A549 (cell line): ENCODE measurements around the gene MYO1E.

Experiments
- CEBPB ChIP-seq, 2 experiments: fragments of >200 bp in 1 of 2; sonication (Bioruptor Twin) in 1 of 2; formaldehyde crosslinking in 1 of 2; IDR thresholded peaks; 2 replicates each; pipeline ENCODE4 v1.6.1; 2012 to 2016
- CHD4 ChIP-seq: fragments of 200-600 bp; sonication (generic); IDR thresholded peaks from 2 replicates; pipeline ENCODE4 v1.6.1; 2016; ENCODE audit warnings: antibody characterized with exemption, mild to moderate bottlenecking, borderline replicate concordance
- ESRRA ChIP-seq: fragments of 150-350 bp; IDR thresholded peaks from 2 replicates; pipeline ENCODE4 v1.6.1; 2014; ENCODE audit warnings: mild to moderate bottlenecking, low read length, borderline replicate concordance
- HDAC2 ChIP-seq: fragments of 200-600 bp; sonication (generic); IDR thresholded peaks from 2 replicates; pipeline ENCODE4 v1.6.1; 2016
- HOXB13 ChIP-seq: fragments of 250-450 bp; sonication (Bioruptor Pico); IDR thresholded peaks from 2 replicates; pipeline ENCODE4 v1.5.0; 2020; ENCODE audit warnings: low read depth, mild to moderate bottlenecking, moderate library complexity
- NFE2L2 ChIP-seq: fragments of 150-350 bp; conservative IDR thresholded peaks from 2 replicates; pipeline ENCODE4 v1.6.1; 2014; ENCODE audit warnings: low read length
- POLR2A ChIP-seq: IDR thresholded peaks from 2 replicates; pipeline ENCODE4 v1.6.1; 2012; ENCODE audit warnings: mild to moderate bottlenecking, low read length
- SMC3 ChIP-seq: fragments of >200 bp; sonication (Bioruptor Twin); formaldehyde crosslinking; IDR thresholded peaks from 3 replicates; pipeline ENCODE4 v1.6.1; 2018; ENCODE audit warnings: inconsistent platforms
- SREBF2 ChIP-seq: fragments of 450-650 bp; IDR thresholded peaks from 2 replicates; pipeline ENCODE4 v1.6.1; 2014; ENCODE audit warnings: mild to moderate bottlenecking, moderate library complexity
- TF ChIP-seq, protein P1 (sequence below): fragments of >200 bp; sonication (Bioruptor Twin); formaldehyde crosslinking; IDR thresholded peaks from 3 replicates; pipeline ENCODE4 v1.5.1; 2016
- TF ChIP-seq, protein P2 (sequence below): fragments of 150-350 bp; IDR thresholded peaks from 2 replicates; pipeline ENCODE4 v1.6.1; 2014; ENCODE audit warnings: low read depth, mild to moderate bottlenecking, low read length
- TF ChIP-seq, protein P3 (sequence below): fragments of 450-650 bp; IDR thresholded peaks from 2 replicates; pipeline ENCODE4 v1.6.1; 2014; ENCODE audit warnings: antibody characterized with exemption
- TF ChIP-seq, protein P4 (sequence below): IDR thresholded peaks from 2 replicates; pipeline ENCODE4 v1.6.1; 2012

DNA sequence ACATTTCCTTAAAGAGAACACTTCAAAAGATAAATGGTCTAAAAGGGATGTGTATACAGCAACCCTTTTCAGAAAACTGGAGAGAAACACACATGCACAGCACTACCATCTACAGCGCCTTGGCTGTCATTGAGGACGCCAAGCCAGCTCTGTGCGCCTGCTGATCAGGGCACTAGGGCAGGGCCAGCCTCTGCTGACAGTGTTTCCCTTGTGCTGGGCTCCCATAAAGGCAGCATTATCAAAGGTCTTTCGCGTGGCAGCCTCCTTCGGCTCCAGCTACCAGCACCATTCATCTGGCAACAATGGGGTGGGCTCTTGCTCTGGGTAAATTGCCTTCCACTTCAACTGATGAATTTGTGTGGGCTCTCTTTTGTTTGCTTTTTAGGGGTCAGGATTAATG lies 112.6 kb downstream of the MYO1E start:
- no peak for TF ChIP-seq HDAC2
- no peak for TF ChIP-seq NFE2L2
- TF ChIP-seq CHD4, result no peak
- no peak for TF ChIP-seq HOXB13 (CRISPR knock-in tag)
- TF ChIP-seq, protein P1, sequence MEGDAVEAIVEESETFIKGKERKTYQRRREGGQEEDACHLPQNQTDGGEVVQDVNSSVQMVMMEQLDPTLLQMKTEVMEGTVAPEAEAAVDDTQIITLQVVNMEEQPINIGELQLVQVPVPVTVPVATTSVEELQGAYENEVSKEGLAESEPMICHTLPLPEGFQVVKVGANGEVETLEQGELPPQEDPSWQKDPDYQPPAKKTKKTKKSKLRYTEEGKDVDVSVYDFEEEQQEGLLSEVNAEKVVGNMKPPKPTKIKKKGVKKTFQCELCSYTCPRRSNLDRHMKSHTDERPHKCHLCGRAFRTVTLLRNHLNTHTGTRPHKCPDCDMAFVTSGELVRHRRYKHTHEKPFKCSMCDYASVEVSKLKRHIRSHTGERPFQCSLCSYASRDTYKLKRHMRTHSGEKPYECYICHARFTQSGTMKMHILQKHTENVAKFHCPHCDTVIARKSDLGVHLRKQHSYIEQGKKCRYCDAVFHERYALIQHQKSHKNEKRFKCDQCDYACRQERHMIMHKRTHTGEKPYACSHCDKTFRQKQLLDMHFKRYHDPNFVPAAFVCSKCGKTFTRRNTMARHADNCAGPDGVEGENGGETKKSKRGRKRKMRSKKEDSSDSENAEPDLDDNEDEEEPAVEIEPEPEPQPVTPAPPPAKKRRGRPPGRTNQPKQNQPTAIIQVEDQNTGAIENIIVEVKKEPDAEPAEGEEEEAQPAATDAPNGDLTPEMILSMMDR, result no peak
- TF ChIP-seq, protein P2, sequence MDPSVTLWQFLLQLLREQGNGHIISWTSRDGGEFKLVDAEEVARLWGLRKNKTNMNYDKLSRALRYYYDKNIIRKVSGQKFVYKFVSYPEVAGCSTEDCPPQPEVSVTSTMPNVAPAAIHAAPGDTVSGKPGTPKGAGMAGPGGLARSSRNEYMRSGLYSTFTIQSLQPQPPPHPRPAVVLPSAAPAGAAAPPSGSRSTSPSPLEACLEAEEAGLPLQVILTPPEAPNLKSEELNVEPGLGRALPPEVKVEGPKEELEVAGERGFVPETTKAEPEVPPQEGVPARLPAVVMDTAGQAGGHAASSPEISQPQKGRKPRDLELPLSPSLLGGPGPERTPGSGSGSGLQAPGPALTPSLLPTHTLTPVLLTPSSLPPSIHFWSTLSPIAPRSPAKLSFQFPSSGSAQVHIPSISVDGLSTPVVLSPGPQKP, result no peak
- TF ChIP-seq ESRRA, result no peak
- TF ChIP-seq POLR2A, result no peak
- no peak for TF ChIP-seq SREBF2
- TF ChIP-seq, protein P3, sequence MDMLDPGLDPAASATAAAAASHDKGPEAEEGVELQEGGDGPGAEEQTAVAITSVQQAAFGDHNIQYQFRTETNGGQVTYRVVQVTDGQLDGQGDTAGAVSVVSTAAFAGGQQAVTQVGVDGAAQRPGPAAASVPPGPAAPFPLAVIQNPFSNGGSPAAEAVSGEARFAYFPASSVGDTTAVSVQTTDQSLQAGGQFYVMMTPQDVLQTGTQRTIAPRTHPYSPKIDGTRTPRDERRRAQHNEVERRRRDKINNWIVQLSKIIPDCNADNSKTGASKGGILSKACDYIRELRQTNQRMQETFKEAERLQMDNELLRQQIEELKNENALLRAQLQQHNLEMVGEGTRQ, result no peak
- TF ChIP-seq, protein P4, sequence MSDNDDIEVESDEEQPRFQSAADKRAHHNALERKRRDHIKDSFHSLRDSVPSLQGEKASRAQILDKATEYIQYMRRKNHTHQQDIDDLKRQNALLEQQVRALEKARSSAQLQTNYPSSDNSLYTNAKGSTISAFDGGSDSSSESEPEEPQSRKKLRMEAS, result no peak
- TF ChIP-seq CEBPB (IDR thresholded peaks at IDR 0.05), result no peak
- no peak for TF ChIP-seq SMC3
